HG03521 (cell line): ENCODE results near the gene C20orf204.

Experiments
- ATAC-seq: cut with Tn5 transposase; IDR thresholded peaks from one replicate; pipeline ENCODE4 v1.9.1; 2021; ENCODE audit warnings: mild to moderate bottlenecking, moderate library complexity; ENCODE audit not compliant: unreplicated experiment

The C20orf204 gene

GRCh38 chr20:64025826-64026412 lies 10.1 kb upstream of the C20orf204 start:
- no peak for ATAC-seq

- ATAC-seq = no peak
Observed at GRCh38 chr20:64027981-64028685, 7.8 kb upstream of the C20orf204 start.

DNA sequence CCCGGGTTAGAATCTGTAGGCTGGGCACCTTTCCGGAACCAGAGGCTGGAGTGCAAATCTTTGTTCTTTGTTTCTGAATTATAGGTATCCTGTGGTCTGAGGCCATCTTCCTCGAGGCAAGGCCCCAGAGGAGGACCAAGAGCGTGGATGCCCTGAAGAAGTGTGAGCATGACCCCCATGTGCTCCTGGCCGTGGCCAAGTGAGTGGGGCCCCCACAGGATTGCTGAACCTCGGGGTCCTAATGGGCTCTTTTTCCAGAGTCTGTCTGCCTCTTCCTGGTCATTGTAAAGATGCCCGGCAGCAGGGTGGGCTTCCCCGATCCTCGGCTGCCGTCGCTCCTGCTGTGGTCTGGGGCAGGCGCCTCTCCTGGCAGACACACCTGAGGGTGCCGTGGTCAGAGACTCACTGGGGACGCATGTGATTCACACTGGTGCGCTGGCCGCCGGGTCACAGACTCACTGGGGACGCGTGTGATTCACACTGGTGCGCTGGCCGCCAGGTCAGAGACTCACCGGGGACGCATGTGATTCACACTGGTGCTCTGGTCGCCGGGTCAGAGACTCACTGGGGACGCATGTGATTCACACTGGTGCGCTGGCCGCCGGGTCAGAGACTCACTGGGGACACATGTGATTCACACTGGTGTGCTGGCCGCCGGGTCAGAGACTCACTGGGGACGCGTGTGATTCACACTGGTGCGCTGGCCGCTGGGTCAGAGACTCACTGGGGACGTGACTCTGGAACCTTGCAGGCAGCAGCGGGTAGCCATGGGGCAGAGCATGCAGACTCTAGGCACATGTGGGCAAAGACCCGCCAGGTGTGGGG lies 6.5 kb upstream of the C20orf204 start:
- ATAC-seq = no peak

DNA sequence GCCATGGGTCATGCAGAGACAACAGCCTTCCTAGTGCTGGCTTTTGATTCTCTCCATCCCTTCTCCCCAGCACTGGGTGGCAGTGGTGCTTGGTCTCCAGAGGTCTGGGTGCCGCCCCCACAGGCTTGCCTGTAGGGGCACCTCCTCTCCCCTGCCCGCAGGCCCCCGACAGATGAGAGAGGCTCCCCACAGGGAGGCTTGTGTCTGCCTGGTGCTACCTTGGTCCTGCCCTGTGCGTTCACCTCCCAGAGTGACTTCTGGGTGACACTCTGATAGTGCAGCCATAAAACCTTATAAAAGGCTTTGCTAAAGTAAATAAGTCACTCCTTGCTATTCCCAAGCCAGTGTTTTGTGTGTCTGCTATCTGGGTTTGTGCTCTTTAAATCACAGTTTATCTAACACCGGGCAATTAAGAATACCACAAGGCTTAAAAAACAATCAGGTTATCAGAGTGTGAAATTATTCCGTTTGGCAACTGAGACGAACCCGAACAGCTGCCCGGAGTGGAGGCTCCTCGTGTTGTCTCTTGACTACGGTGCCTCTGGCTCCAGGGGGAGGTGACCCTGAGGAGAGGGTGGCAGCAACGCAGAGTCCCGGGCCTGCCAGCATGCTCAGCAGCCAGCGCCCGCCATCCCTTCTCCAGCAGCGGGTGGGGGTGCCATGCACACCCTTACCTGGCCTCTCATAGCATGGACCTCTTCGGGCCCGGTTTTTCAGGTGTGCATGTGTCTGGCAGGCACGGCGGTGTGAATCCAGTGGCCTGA lies 5.4 kb upstream of the C20orf204 start:
- no peak for ATAC-seq

DNA sequence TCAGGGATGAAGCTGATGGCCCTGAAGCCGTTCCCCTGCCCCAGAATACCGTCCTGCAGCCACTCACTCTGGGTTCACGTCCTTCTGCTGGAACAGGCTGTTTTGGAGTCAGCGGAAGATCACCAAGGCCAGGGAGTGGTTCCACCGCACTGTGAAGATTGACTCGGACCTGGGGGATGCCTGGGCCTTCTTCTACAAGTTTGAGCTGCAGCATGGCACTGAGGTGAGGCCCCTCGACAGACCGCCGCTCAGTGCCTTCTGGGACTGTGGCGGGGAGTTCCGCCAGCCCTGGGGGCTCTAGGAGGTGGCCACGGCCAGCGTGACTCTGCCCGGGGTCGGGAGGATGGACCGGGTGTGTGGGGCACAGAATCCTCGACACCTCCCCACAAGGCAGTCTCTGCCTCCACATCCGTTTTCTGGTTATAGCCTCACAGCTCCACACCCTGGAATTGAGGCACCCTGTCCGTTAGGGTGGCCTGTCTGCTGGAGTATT lies 4.1 kb upstream of the C20orf204 start:
- no peak for ATAC-seq

DNA sequence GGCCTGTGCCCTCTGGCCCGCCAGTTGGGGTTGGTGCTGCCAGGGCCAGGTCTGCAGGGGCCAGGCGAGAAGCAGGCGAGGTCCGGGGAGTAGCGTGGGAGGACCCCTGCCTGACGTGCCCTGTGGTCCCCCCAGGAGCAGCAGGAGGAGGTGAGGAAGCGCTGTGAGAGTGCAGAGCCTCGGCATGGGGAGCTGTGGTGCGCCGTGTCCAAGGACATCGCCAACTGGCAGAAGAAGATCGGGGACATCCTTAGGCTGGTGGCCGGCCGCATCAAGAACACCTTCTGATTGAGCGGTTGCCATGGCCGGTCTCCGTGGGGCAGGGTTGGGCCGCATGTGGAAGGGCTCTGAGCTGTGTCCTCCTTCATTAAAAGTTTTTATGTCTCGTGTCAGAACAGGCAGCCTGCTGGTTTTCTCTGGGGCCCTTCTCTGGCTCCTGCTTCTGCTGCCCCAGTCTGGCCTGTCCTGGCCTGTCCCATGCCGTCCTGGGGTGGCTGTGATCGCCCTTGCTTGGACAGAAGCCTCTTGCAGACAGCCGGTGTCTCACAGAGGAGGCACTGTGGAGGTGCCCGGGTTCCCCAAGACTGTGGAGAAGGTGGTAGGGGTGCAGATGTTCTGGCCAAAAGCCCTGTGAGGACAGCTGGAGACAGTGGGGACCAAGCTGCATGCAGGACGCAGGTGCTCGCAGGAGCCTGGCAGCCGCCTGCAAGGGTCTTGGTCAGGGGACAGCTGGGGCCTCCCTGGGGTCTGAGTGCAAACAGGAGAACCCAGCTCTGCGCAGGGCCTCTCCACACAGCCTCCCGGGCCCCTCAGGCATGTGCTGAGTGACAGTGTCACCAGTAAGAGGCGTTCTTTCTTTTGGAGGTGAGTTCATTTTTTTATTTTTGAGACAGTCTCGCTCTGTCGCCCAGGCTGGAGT lies 3.0 kb upstream of the C20orf204 start:
- ATAC-seq = no peak

DNA sequence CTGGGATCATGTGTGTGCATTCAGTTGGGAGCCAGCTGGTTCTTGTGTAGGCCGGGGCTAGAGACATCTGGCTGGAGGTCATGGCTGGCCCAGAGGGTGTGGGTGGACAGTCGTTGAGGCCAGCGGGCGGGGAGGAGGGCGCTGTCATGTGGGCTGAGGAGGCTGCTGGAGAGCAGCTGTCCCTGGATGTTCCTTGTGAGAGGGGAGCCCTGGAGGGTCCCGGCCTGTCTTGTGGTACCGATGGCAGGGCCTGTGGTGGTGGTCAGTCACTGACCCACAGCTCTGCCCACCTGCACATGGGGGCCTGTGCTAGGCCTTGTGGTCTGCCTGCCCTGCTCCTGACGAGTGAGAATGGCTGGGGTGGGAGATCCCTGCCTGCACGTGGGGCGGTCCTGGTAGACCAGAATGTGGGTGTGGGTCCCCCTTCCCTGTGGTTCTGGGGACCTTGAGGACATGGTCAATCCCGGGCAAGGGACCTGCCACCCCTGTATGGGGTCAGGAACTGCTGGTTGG lies 1.9 kb upstream of the C20orf204 start:
- ATAC-seq = no peak

- ATAC-seq = no peak
Observed at GRCh38 chr20:64035066-64035932, 683 bp upstream of the C20orf204 start.

- ATAC-seq = no peak
Observed at GRCh38 chr20:64036346-64037198, 590 bp downstream of the C20orf204 start.

- ATAC-seq = no peak
Observed at GRCh38 chr20:64037199-64037497, 1.2 kb downstream of the C20orf204 start.

- ATAC-seq = no peak
Observed at GRCh38 chr20:64037498-64038213, 1.7 kb downstream of the C20orf204 start.

- ATAC-seq = peak; percentile 29
Observed at GRCh38 chr20:64038224-64038564, 2.2 kb downstream of the C20orf204 start.

GRCh38 chr20:64038565-64039292 lies 2.7 kb downstream of the C20orf204 start:
- ATAC-seq = peak; percentile 52

DNA sequence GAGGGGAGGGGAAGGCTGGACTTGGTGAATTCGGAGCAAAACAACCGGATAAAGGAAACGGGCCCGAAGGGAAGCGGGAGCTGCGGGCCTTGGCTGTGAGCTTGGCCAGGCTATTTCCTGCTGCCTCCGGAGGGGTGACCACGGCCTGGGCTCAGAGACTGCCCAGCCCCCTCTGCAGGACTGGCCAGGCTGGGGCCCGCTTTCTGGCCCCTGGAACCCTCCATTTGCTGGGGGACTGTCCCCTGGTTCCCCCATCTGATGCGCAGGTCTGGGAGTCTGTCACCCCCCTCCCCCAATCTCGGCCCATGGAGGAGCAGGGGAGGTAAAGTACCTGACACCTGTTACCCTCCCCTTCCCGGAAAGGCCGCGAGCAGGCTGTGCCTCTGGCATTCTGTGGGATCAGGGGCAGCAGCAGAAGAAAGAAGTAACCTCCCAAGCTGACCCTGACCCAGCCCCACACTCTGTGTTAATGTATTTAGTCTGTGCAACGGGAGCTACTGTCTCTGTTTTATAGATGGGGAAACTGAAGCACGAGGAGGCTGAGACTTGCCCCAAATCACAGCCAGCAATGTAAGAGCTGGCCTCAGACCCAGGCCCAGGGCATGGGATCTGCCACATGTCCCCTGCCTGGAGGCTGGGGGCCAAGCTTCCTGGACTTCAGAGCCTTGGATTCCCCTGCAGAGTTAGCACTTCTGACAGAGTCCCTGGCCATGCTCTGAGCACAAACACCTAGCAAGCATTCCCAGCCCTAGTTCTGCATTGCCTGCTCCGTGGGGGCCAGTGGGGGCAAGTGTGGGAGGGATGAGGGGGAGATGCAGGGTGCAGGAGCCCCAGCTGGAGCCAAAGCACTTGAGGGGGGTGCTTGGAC lies 3.5 kb downstream of the C20orf204 start:
- no peak for ATAC-seq

- ATAC-seq = no peak
Observed at GRCh38 chr20:64040231-64041039, 4.5 kb downstream of the C20orf204 start.
